Breast epithelium (tissue), 3 donors: Measurements from ENCODE around the gene SRGAP2B.
"Not testable (repeated sequence)": the region's sequence is repeated elsewhere in the genome, so short reads cannot be mapped to it uniquely, and the experiment has no call there.

ENCODE experiments used
- CTCF ChIP-seq, 3 donors: fragments of 450-650 bp; IDR thresholded peaks; one replicate each; pipeline ENCODE4 v1.5.1; 2016 to 2017; ENCODE audit warnings: antibody characterized with exemption in 3 of 3, mild to moderate bottlenecking in 3 of 3, moderate library complexity in 3 of 3
- POLR2A ChIP-seq: fragments of 450-650 bp; IDR thresholded peaks from one replicate; pipeline ENCODE4 v1.6.1; 2016; ENCODE audit warnings: antibody characterized with exemption, mild to moderate bottlenecking, moderate library complexity
- POLR2AphosphoS5 ChIP-seq, 3 donors: sonication (generic); formaldehyde crosslinking; IDR thresholded peaks; one replicate each; pipeline ENCODE4 v1.6.1; 2017; ENCODE audit warnings: antibody characterized with exemption in 3 of 3

- TF ChIP-seq CTCF (IDR thresholded peaks at IDR 0.05); POLR2A; POLR2AphosphoS5 (IDR thresholded peaks at IDR 0.05): not testable (repeated sequence)
Measured at GRCh38 chr1:145045571-145046273, 49.4 kb downstream of the SRGAP2B start.
